ENCODE data around the gene SDK1.

Gene SDK1

GRCh38 chr7:3989723-3990122 is 688.7 kb downstream of the SDK1 start:
- no peak for TF ChIP-seq CTCF (IDR thresholded peaks at IDR 0.05; ENCODE audit: unreplicated experiment in 3 of 3)
- Mint-ChIP-seq H3K9me3 (no peaks in the 10 kb centered on the region), H3K27me3 (ENCODE audit: low read depth) (no peaks in the 10 kb centered on the region), H3K36me3 (ENCODE audit: low read depth) (no peaks in the 10 kb centered on the region), H3K4me1 (peaks cover 7% of the 10 kb centered on the region), H3K27ac (no peak overlapping the region), H3K4me3 (no peak overlapping the region)

GRCh38 chr7:3991731-3992231 is 690.7 kb downstream of the SDK1 start:
- Mint-ChIP-seq H3K9me3 (no peaks in the 10 kb centered on the region), H3K27me3 (ENCODE audit: low read depth) (peaks cover 4% of the 10 kb centered on the region), H3K4me1 (peaks cover 7% of the 10 kb centered on the region), H3K4me3 (no peak overlapping the region), H3K27ac (no peak overlapping the region), H3K36me3 (ENCODE audit: low read depth) (no peaks in the 10 kb centered on the region)
- no peak for TF ChIP-seq CTCF (IDR thresholded peaks at IDR 0.05; ENCODE audit: unreplicated experiment in 3 of 3)

GRCh38 chr7:3992841-3993240 is 691.8 kb downstream of the SDK1 start:
- H3K9me3 Mint-ChIP-seq = no peaks in the 10 kb centered on the region
- H3K4me1 Mint-ChIP-seq = peaks cover 7% of the 10 kb centered on the region
- no peak for TF ChIP-seq CTCF (IDR thresholded peaks at IDR 0.05; ENCODE audit: unreplicated experiment in 3 of 3)
- H3K4me3 Mint-ChIP-seq = no peak overlapping the region
- H3K27ac Mint-ChIP-seq = no peak overlapping the region
- H3K27me3 Mint-ChIP-seq (ENCODE audit: low read depth) = peaks cover 4% of the 10 kb centered on the region
- no peaks in the 10 kb centered on the region for H3K36me3 Mint-ChIP-seq (ENCODE audit: low read depth)

- no peaks in the 10 kb centered on the region for H3K36me3 Mint-ChIP-seq (ENCODE audit: low read depth)
- peaks cover 4% of the 10 kb centered on the region for H3K27me3 Mint-ChIP-seq (ENCODE audit: low read depth)
- H3K4me3 Mint-ChIP-seq = no peak overlapping the region
- TF ChIP-seq CTCF (IDR thresholded peaks at IDR 0.05; ENCODE audit: unreplicated experiment in 3 of 3) = no peak
- no peaks in the 10 kb centered on the region for H3K9me3 Mint-ChIP-seq
- H3K4me1 Mint-ChIP-seq = peaks cover 16% of the 10 kb centered on the region
- H3K27ac Mint-ChIP-seq = no peak overlapping the region
These were observed 693.7 kb downstream of the SDK1 start for GRCh38 chr7:3994764-3995163.

GRCh38 chr7:3995187-3995586 is 694.1 kb downstream of the SDK1 start:
- Mint-ChIP-seq H3K27ac (no peak overlapping the region), H3K4me3 (no peak overlapping the region), H3K9me3 (no peaks in the 10 kb centered on the region), H3K27me3 (ENCODE audit: low read depth) (peaks cover 4% of the 10 kb centered on the region), H3K4me1 (peaks cover 16% of the 10 kb centered on the region), H3K36me3 (ENCODE audit: low read depth) (no peaks in the 10 kb centered on the region)
- TF ChIP-seq CTCF (IDR thresholded peaks at IDR 0.05; ENCODE audit: unreplicated experiment in 3 of 3) = no peak

- no peaks in the 10 kb centered on the region for H3K36me3 Mint-ChIP-seq (ENCODE audit: low read depth)
- no peak overlapping the region for H3K4me3 Mint-ChIP-seq
- no peak overlapping the region for H3K27ac Mint-ChIP-seq
- peaks cover 13% of the 10 kb centered on the region for H3K4me1 Mint-ChIP-seq
- no peak for TF ChIP-seq CTCF (IDR thresholded peaks at IDR 0.05; ENCODE audit: unreplicated experiment in 3 of 3)
- H3K27me3 Mint-ChIP-seq (ENCODE audit: low read depth) = peaks cover 4% of the 10 kb centered on the region
- H3K9me3 Mint-ChIP-seq = no peaks in the 10 kb centered on the region
These were observed 697.0 kb downstream of the SDK1 start for GRCh38 chr7:3998060-3998459.

All from nephron (organoid).